K562 (cell line): ENCODE measurements around the gene C11orf52. TPM values are rescaled to one million over a fixed set of nuclear protein-coding genes. Genes with fewer than 3 reads are reported as not detected.

Source experiments
- ATF3 ChIP-seq, 2 experiments: fragments of 450-650 bp in 1 of 2; sonication (generic) in 1 of 2; formaldehyde crosslinking in 1 of 2; IDR thresholded peaks in 1 of 2; conservative IDR thresholded peaks in 1 of 2; 2 replicates each; pipeline versions ENCODE4 v1.6.1 to v1.8.1; 2016 to 2023; ENCODE audit warnings: mild to moderate bottlenecking in 2 of 2, moderate library complexity in 2 of 2, inconsistent platforms in 1 of 2, missing genetic modification reagents in 1 of 2
- FOXK2 ChIP-seq, 2 experiments: fragments of 450-650 bp; IDR thresholded peaks in 1 of 2; conservative IDR thresholded peaks in 1 of 2; 2 replicates each; pipeline ENCODE4 v1.6.1; 2016; ENCODE audit warnings: low read depth in 2 of 2, mild to moderate bottlenecking in 1 of 2
- JUN ChIP-seq, 2 experiments: sonication (generic) in 1 of 2; formaldehyde crosslinking in 1 of 2; IDR thresholded peaks; 2 replicates each; pipeline versions ENCODE4 v1.6.1 to v1.8.0; 2012 to 2022; ENCODE audit warnings: borderline replicate concordance in 2 of 2, mild to moderate bottlenecking in 2 of 2, improper control_type of control experiment in 1 of 2, low read depth in 1 of 2, low read length in 1 of 2, missing genetic modification reagents in 1 of 2
- MGA ChIP-seq: fragments of 450-650 bp; IDR thresholded peaks from 2 replicates; pipeline ENCODE4 v1.6.1; 2016; ENCODE audit warnings: mild to moderate bottlenecking, moderate library complexity
- NFE2 ChIP-seq: IDR thresholded peaks from 2 replicates; pipeline ENCODE4 v1.6.1; 2014; ENCODE audit warnings: antibody characterized with exemption, low read depth
- SMARCA4 ChIP-seq: fragments of 450-650 bp; IDR thresholded peaks from 2 replicates; pipeline ENCODE4 v1.6.1; 2016
- SMARCE1 ChIP-seq: fragments of 450-650 bp; IDR thresholded peaks from 2 replicates; pipeline ENCODE4 v1.7.1; 2016; ENCODE audit warnings: mild to moderate bottlenecking
- TCF7L2 ChIP-seq: fragments of 150-350 bp; IDR thresholded peaks from 2 replicates; pipeline ENCODE4 v1.6.1; 2016; ENCODE audit warnings: low read depth, mild to moderate bottlenecking, low read length, moderate library complexity
- UBTF ChIP-seq, 2 experiments: IDR thresholded peaks; 2 replicates each; pipeline ENCODE4 v1.6.1; 2012; ENCODE audit warnings: improper control_type of control experiment in 2 of 2, low read depth in 2 of 2, low read length in 2 of 2, borderline replicate concordance in 1 of 2
- ZBTB17 ChIP-seq: fragments of 450-650 bp; formaldehyde crosslinking; IDR thresholded peaks from 2 replicates; pipeline ENCODE4 v1.4.0; 2020; ENCODE audit warnings: mild to moderate bottlenecking
- ZNF143 ChIP-seq: sonication (generic); formaldehyde crosslinking; IDR thresholded peaks from 2 replicates; pipeline ENCODE4 v1.9.0; 2022; ENCODE audit warnings: mild to moderate bottlenecking, missing genetic modification reagents
- polyA plus RNA-seq, 8 experiments: library from polyadenylated mRNA; depleted of rRNA in 4 of 8; stranded (reverse) in 5 of 8; unstranded in 3 of 8; fragments of >200 nt; fragmentation: Nextera tagmentation in 2 of 8; fragmentation: Illumina TruSeq in 1 of 8; extraction: Ambion mirVana in 2 of 8; extraction: Trizol in 1 of 8; gene quantifications; 2 replicates each; pipeline versions ENCODE4 v1.2.1 to v1.2.3, GENCODE V29; 2011 to 2014; ENCODE audit warnings: inconsistent platforms in 1 of 8, missing spikeins in 1 of 8
- total RNA-seq, 7 experiments: library from RNA; depleted of rRNA in 6 of 7; stranded (reverse); fragments of >200 nt in 6 of 7; fragmentation: Illumina TruSeq in 2 of 7; extraction: Trizol in 2 of 7; gene quantifications; 2 replicates each; pipeline versions ENCODE4 v1.2.1 to v1.2.3, GENCODE V29; 2011 to 2021; ENCODE audit warnings: low replicate concordance in 1 of 7

The C11orf52 gene
- total and polyA plus RNA-seq, 9 of the 15 experiments (the other 6 are each of a cell fraction or from before 2014, with no cell fraction given): 0.29 to 2.9 (median 1.0) TPM

- no peak for TF ChIP-seq MGA
- TF ChIP-seq SMARCA4: peak; percentile 51; the same call in 1 of the 2 replicates
- peak; percentile 87 for TF ChIP-seq SMARCE1
- TF ChIP-seq NFE2: peak; percentile 49; the same call in 1 of the 2 replicates
- peak; percentile 60; the same call in 1 of the 2 replicates for TF ChIP-seq JUN (IDR thresholded peaks at IDR 0.05; ENCODE audit: borderline replicate concordance, low read depth, low read length)
- TF ChIP-seq JUN (CRISPR knock-in tag; IDR thresholded peaks at IDR 0.05; ENCODE audit: borderline replicate concordance): no peak
- TF ChIP-seq FOXK2 (conservative IDR thresholded peaks at IDR 0.05 in 1 of 2, IDR thresholded peaks at IDR 0.05 in 1 of 2; ENCODE audit: low read depth in 2 of 2): 0 out of 4 replicates have a peak, but pooled peaks of 1 of the 2 experiments have one; percentile 44
- no peak for TF ChIP-seq ZBTB17 (CRISPR knock-in tag)
- no peak for TF ChIP-seq TCF7L2
- TF ChIP-seq ZNF143 (CRISPR knock-in tag): no peak
- TF ChIP-seq ATF3 (IDR thresholded peaks at IDR 0.05): peak; percentile 70
- 0 out of 2 replicates have a peak, but pooled peaks have one; percentile 20 for TF ChIP-seq ATF3 (CRISPR knock-in tag; conservative IDR thresholded peaks at IDR 0.05)
- 0 out of 4 replicates have a peak, but pooled peaks of 1 of the 2 experiments have one; percentile 62 for TF ChIP-seq UBTF (IDR thresholded peaks at IDR 0.05; ENCODE audit: borderline replicate concordance in 1 of 2, low read depth in 2 of 2, low read length in 2 of 2)
These were observed 20.0 kb downstream of the C11orf52 start (continued) for GRCh38 chr11:111938687-111939160.
